ENCODE measurements around the gene TFDP3.

TFDP3 gene

GRCh38 chrX:133185938-133186337 lies 32.2 kb downstream of the TFDP3 start:
- DNase-seq, result no peak

- DNase-seq, result no peak
Observed at GRCh38 chrX:133185119-133185518, 33.0 kb downstream of the TFDP3 start.

GRCh38 chrX:133183806-133184205 lies 34.3 kb downstream of the TFDP3 start:
- no peak for DNase-seq

GRCh38 chrX:133179500-133179899 lies 38.7 kb downstream of the TFDP3 start:
- no peak for DNase-seq

GRCh38 chrX:133177202-133177601 lies 41.0 kb downstream of the TFDP3 start:
- DNase-seq, result no peak

GRCh38 chrX:133175605-133176004 lies 42.5 kb downstream of the TFDP3 start:
- no peak for DNase-seq

- no peak for DNase-seq
Observed at GRCh38 chrX:133175162-133175561, 43.0 kb downstream of the TFDP3 start.

- no peak for DNase-seq
Observed at GRCh38 chrX:133171962-133172708, 46.0 kb downstream of the TFDP3 start.

Measured in stimulated activated CD4-positive, alpha-beta T cell treated with anti-CD3 and anti-CD28 coated beads, Interleukin-4, amount 100 ng/mL, for 1 hour (primary cell).